Large intestine (tissue), 3 donors: ENCODE measurements around the gene ICAM5. TPM values are rescaled to one million over a fixed set of nuclear protein-coding genes. Genes with fewer than 3 reads are reported as not detected.

Experiments
- DNase-seq, 2 donors: peaks; one replicate each; pipeline versions ENCODE4 v3.0.0 to v3.0.0-alpha.2; 2013
- H3K27ac ChIP-seq: one replicate; pipeline ENCODE4 v1.5.1; 2013; ENCODE audit warnings: low read length
- H3K27me3 ChIP-seq: 2 replicates; pipeline ENCODE4 v1.6.1; 2013; ENCODE audit warnings: low read length; ENCODE audit not compliant: control insufficient read depth, insufficient read depth
- H3K36me3 ChIP-seq: 2 replicates; pipeline ENCODE4 v1.6.1; 2013; ENCODE audit warnings: low read length; ENCODE audit not compliant: control insufficient read depth, insufficient read depth
- H3K4me1 ChIP-seq: one replicate; pipeline ENCODE4 v1.6.1; 2013; ENCODE audit warnings: low read length; ENCODE audit not compliant: control insufficient read depth, insufficient read depth
- H3K4me3 ChIP-seq: one replicate; pipeline ENCODE4 v1.5.1; 2013; ENCODE audit warnings: low read length
- H3K9me3 ChIP-seq: one replicate; pipeline ENCODE4 v1.6.1; 2013; ENCODE audit warnings: mild to moderate bottlenecking, low read depth, low read length, moderate library complexity; ENCODE audit not compliant: control insufficient read depth
- WGBS: methylation state at CpG from one replicate; pipeline ENCODE4 v1.1.5; 2013; ENCODE audit warnings: low lambda C conversion rate; ENCODE audit not compliant: insufficient coverage; 5-methylcytosine and 5-hydroxymethylcytosine counted together
- polyA plus RNA-seq: library from polyadenylated mRNA; unstranded; fragments of 120-200 nt; gene quantifications from one replicate; pipeline ENCODE4 v1.2.1, GENCODE V29; 2013

ICAM5 gene
- polyA plus RNA-seq, 1 donor: 0.87 TPM

- Histone ChIP-seq H3K9me3 (no peaks in the 10 kb centered on the region), H3K4me1 (peaks cover 6% of the 10 kb centered on the region), H3K27ac (no peak overlapping the region), H3K36me3 (peaks cover 36% of the 10 kb centered on the region), H3K4me3 (no peak overlapping the region), H3K27me3 (no peaks in the 10 kb centered on the region)
- no peak for DNase-seq
- WGBS: no CpG with 5 or more reads among the region's 2 CpGs
These were observed 34.4 kb upstream of the ICAM5 start for GRCh38 chr19:10255358-10255757.

DNA sequence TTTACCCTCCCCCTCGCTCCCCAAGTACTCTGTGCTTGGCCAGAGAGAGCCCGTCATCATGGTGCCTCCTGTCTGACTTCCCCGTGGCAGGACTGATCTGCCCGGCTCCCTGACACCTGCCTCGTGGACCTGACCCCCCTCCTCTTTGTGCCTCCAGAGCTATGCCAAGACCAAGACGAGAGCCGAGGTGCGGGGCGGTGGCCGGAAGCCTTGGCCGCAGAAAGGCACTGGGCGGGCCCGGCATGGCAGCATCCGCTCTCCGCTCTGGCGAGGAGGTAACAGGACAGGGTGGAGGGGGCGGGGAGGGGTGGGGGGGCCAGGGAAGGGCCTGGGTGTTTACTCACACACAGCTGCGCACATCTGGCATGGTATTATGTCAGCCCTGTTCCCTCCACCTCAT, 33.2 kb upstream of the ICAM5 start:
- Histone ChIP-seq H3K4me3 (no peak overlapping the region), H3K27ac (no peak overlapping the region), H3K9me3 (no peaks in the 10 kb centered on the region), H3K27me3 (no peaks in the 10 kb centered on the region), H3K4me1 (peaks cover 4% of the 10 kb centered on the region), H3K36me3 (peaks cover 36% of the 10 kb centered on the region)
- DNase-seq: no peak
- no CpG with 5 or more reads among the region's 18 CpGs for WGBS

DNA sequence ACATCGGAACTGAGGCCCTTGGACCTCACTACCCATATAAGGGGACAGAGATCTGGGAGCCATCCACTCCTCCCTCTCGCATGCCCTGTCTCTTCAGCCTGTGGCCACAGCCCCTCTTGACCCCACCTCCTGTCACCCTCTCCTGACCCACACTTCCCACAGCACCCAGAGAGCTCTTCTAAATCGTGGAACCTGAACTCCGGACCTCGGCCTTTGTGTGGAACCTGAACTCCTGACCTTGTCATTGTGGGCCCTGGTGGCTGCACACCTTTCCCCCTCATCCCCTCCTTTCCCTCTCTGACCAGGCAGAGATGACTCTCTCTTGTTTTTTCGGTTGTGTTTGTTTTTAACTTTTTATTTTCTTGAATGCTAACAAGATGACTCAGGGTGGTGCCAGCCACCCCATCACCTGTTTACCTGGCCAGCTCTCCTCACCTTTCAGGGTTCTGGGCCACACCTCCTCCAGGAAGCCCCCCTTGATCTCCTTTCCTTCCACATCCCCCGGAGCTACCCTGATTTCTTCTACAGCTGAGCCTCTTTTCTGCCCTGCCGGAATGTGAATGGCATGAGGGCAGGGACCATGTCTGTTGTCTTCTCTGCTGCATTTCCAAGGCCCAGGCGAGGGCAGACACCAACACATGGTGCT, 32.7 kb upstream of the ICAM5 start:
- no peak overlapping the region for H3K4me3 ChIP-seq
- no peak for DNase-seq
- peaks cover 36% of the 10 kb centered on the region for H3K36me3 ChIP-seq
- H3K27me3 ChIP-seq: no peaks in the 10 kb centered on the region
- no peak overlapping the region for H3K27ac ChIP-seq
- no CpG with 5 or more reads among the region's 9 CpGs for WGBS
- H3K9me3 ChIP-seq: no peaks in the 10 kb centered on the region
- peaks cover 4% of the 10 kb centered on the region for H3K4me1 ChIP-seq

GRCh38 chr19:10258080-10258710, 31.6 kb upstream of the ICAM5 start:
- Histone ChIP-seq H3K4me3 (no peak overlapping the region), H3K27ac (no peak overlapping the region), H3K27me3 (no peaks in the 10 kb centered on the region), H3K36me3 (peaks cover 36% of the 10 kb centered on the region), H3K4me1 (no peaks in the 10 kb centered on the region), H3K9me3 (no peaks in the 10 kb centered on the region)
- WGBS: no CpG with 5 or more reads among the region's 18 CpGs
- no peak for DNase-seq

- Histone ChIP-seq H3K27me3 (no peaks in the 10 kb centered on the region), H3K9me3 (no peaks in the 10 kb centered on the region), H3K4me3 (no peak overlapping the region), H3K36me3 (peaks cover 32% of the 10 kb centered on the region), H3K4me1 (no peaks in the 10 kb centered on the region), H3K27ac (no peak overlapping the region)
- WGBS: no CpG with 5 or more reads among the region's 32 CpGs
- peak; percentile 69 to 81 for DNase-seq
These were observed 30.4 kb upstream of the ICAM5 start for GRCh38 chr19:10259162-10259905.

DNA sequence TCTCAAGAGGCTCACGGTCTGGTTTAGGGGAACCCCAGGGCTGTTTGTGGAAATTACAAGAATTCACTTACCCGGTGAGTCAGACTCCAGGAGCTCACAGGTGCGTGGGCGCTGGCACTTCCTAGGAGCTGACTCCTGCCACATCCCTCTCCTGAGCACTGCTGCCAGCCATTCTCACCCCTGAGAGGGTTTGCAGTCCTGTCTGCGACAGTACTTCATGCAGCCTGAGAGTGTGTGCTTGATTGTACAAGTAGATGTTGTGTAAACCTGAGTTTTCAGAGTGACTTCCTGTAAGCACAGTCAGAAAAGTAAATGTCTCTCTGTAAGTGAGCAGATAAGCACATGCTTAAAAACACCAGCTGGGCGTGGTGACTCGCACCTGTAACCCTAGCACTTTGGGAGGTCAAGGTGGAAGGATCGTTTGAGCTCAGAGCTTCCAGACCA, 29.6 kb upstream of the ICAM5 start:
- Histone ChIP-seq H3K27me3 (no peaks in the 10 kb centered on the region), H3K9me3 (no peaks in the 10 kb centered on the region), H3K4me3 (no peak overlapping the region), H3K36me3 (peaks cover 25% of the 10 kb centered on the region), H3K4me1 (no peaks in the 10 kb centered on the region), H3K27ac (no peak overlapping the region)
- WGBS: no CpG with 5 or more reads among the region's 8 CpGs
- no peak for DNase-seq

GRCh38 chr19:10262771-10263170, 27.0 kb upstream of the ICAM5 start:
- no peaks in the 10 kb centered on the region for H3K4me1 ChIP-seq
- no CpG with 5 or more reads among the region's 7 CpGs for WGBS
- peaks cover 11% of the 10 kb centered on the region for H3K36me3 ChIP-seq
- no peak overlapping the region for H3K27ac ChIP-seq
- no peak overlapping the region for H3K4me3 ChIP-seq
- H3K9me3 ChIP-seq: no peaks in the 10 kb centered on the region
- H3K27me3 ChIP-seq: no peaks in the 10 kb centered on the region
- no peak for DNase-seq

DNA sequence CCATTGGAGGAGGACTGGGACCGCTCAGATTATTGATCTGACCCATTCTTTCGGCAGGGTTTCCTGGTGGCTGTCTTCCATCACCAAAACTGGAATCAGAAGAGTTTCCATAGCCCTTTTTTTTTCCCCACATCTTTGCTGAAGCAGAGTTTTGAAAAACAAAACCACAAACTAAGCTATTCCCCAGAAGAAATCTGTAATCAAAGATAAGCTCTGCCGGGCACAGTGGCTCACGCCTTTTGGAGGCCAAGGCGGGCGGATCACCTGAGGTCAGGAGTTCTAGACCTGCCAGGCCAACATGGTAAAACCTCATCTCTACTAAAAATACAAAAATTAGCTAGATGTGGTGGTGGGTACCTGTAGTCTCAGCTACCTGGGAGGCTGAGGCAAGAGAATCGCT, 23.0 kb upstream of the ICAM5 start:
- Histone ChIP-seq H3K9me3 (peaks cover 6% of the 10 kb centered on the region), H3K27me3 (peaks cover 22% of the 10 kb centered on the region), H3K27ac (no peak overlapping the region), H3K36me3 (no peaks in the 10 kb centered on the region), H3K4me3 (no peak overlapping the region), H3K4me1 (peaks cover 16% of the 10 kb centered on the region)
- 0% methylated on average over 1 of the region's 7 CpGs for WGBS
- no peak for DNase-seq

- Histone ChIP-seq H3K9me3 (peaks cover 6% of the 10 kb centered on the region), H3K36me3 (no peaks in the 10 kb centered on the region), H3K4me1 (peaks cover 16% of the 10 kb centered on the region), H3K27ac (no peak overlapping the region), H3K4me3 (no peak overlapping the region), H3K27me3 (peaks cover 29% of the 10 kb centered on the region)
- WGBS: no CpG with 5 or more reads among the region's 6 CpGs
- DNase-seq: no peak
These were observed 21.7 kb upstream of the ICAM5 start for GRCh38 chr19:10268071-10268470.

GRCh38 chr19:10269333-10270179, 20.2 kb upstream of the ICAM5 start:
- DNase-seq: peak; percentile 76 to 77
- Histone ChIP-seq H3K4me1 (peaks cover 16% of the 10 kb centered on the region), H3K27me3 (peaks cover 29% of the 10 kb centered on the region), H3K9me3 (peaks cover 6% of the 10 kb centered on the region), H3K27ac (peak overlapping the region; percentile 80), H3K4me3 (peak overlapping the region; percentile 71), H3K36me3 (peaks cover under 1% of the 10 kb centered on the region)
- WGBS: no CpG with 5 or more reads among the region's 59 CpGs
